ENCODE results near the gene HBP1.
A peak's percentile ranks its signal among the peaks of the same experiment; 100 is the strongest.
"Not testable (repeated sequence)": the region's sequence is repeated elsewhere in the genome, so short reads cannot be mapped to it uniquely, and the experiment has no call there.

The HBP1 gene

GRCh38 chr7:107168233-107169119, at the start of gene HBP1:
Gene HBP1 (plus strand): TSS chr7:107169003. CDS start chr7:107179894, 10,891 bp downstream.
- DNase-seq = peak; percentile 100

DNA sequence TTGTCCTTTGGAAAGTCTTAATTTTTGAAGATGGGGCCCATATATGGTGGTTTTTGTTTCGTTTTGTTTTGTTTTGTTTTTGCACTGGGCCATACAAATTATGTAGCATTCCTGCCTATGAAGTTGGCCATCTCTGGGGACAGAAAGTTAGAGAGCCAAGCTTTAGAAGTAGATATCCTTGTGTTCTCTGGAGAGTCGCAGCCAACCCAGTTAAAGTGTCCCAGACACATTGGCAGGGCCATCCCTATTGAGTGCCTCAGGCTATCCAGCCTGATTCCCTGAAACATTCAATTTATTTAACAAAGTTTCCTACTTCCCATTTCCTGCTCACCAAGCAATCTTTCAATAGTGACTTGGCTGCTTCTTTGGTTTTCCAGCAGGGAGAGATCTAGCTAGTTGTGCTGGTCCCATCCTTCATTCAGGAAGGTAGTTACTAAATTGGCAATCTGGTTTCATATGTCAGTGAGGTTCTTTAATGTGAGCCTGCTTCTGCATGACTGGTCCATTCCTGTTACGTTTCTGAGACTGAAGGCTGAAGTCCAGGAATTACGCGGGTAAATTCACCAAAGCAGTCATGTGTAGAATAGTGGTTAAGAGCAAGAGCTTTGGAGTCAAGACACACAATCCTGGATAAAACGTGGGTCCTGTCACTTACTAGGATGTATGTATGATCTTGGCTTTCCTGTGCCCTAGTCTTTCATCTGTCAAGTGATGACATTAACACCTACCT, 49.3 kb upstream of the HBP1 start:
- no peak for DNase-seq

GRCh38 chr7:107122486-107122911, 46.3 kb upstream of the HBP1 start:
- no peak for DNase-seq

- DNase-seq = no peak
These were observed 45.4 kb upstream of the HBP1 start for GRCh38 chr7:107123392-107123791.

GRCh38 chr7:107125475-107125874, 43.3 kb upstream of the HBP1 start:
- no peak for DNase-seq

DNA sequence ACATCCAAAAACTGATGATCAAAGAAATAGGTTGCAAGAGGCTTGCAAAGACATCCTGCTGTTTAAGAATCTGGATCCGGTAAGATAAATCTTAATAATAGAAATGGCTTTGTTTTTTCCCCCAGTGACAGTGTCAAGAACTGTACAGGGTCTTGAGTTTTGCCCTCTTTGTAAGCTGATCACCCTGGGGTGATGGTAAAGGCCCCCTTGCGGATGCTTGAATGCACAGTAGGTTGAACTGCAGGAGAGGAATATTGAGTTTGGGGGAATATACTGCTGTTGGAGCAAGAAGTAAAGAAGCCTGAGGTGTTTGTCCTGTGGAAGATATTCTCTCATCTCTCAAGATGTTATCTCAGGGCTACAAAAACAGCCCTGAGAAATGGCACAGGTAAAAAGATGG, 40.6 kb upstream of the HBP1 start:
- no peak for DNase-seq

DNA sequence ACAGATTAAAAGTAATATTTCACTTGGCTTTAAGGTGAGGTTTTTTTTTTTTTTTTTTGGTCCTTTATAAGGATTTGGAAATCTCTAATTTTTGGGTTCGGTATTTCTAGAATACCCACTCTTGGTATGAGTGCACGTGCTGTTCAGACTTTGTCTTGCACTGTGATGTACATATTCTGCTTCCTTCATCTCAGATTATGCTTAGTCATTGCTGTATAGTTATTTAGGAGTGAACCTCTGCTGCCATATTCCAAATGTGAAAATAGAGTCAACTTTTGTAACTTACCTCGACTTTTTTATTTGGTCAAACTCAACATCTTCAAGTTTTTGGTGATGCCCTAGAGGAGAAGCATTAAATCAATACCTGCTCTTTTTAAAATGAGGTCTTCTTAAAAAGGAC, 40.1 kb upstream of the HBP1 start:
- DNase-seq = no peak

GRCh38 chr7:107130487-107131220, 38.1 kb upstream of the HBP1 start:
- DNase-seq = no peak

- DNase-seq = no peak
These were observed 35.4 kb upstream of the HBP1 start for GRCh38 chr7:107133396-107133795.

DNA sequence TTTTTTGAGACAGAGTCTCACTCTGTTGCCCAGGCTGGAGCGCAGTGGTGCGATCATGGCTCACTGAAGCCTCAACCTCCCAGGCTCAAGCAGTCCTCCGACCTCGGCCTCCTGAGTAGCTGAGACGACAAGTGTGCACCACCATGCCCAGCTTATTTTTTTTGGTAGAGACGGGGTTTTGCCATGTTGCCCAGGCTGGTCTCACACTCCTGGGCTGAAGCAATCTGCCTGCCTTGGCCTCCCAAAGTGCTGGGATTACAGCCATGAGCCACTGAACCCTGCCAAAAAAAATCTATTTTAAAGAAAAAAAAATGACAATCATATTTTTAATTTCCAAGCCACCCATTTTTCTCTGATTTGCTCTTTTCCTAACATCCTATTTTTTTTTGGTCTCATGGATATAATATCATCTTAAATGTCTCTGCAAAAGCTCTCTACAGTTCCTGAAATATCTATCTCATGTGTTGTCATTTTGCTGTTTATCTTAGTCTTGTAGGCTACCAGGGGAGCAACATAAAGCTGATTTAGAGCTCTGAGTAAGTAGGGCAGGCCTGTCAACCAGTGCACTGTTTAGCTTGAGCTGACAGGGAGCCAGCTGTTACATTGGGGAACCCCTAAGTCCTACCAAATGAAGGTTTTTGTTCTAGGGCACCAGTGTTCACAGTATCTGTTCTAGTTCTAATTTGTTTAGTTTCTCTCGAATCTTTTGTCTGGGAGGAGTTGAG, 29.9 kb upstream of the HBP1 start:
- DNase-seq = no peak

GRCh38 chr7:107143875-107144274, 24.9 kb upstream of the HBP1 start:
- not testable (repeated sequence) for DNase-seq

DNA sequence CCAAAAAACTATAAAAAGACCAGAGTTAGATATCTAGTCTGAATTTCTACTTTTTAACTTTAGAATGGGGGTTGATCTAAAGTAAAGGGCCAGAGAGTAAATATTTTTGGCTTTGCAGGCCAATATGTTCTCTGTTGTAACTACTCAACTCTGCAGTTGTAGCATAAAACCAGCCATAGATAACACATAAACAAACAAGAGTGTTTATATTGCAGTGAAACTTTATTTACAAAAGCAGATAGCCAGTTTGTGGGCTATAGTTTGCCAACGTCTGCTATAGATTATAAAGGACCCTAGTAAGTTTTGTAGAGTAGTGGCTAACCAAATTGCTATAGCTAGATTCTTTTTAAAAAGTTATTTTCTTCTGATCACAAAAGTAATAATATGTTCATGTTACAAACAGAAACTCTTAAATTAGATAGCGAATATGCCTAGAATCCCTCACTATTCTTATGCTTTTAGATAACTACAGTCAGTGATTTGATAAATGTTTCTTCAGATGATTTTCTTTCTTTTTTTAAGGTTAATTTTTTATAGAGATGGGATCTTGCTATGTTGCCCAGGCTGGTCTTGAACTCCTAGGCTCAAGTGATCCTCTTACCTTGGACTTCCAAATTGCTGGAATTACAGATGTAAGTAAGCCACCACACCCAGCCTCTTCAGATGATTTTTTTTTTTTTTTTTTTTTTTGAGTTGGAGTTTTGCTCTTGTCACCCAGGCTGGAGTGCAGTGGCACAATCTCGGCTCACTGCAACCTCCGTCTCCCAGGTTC, 23.6 kb upstream of the HBP1 start:
- no peak for DNase-seq

DNA sequence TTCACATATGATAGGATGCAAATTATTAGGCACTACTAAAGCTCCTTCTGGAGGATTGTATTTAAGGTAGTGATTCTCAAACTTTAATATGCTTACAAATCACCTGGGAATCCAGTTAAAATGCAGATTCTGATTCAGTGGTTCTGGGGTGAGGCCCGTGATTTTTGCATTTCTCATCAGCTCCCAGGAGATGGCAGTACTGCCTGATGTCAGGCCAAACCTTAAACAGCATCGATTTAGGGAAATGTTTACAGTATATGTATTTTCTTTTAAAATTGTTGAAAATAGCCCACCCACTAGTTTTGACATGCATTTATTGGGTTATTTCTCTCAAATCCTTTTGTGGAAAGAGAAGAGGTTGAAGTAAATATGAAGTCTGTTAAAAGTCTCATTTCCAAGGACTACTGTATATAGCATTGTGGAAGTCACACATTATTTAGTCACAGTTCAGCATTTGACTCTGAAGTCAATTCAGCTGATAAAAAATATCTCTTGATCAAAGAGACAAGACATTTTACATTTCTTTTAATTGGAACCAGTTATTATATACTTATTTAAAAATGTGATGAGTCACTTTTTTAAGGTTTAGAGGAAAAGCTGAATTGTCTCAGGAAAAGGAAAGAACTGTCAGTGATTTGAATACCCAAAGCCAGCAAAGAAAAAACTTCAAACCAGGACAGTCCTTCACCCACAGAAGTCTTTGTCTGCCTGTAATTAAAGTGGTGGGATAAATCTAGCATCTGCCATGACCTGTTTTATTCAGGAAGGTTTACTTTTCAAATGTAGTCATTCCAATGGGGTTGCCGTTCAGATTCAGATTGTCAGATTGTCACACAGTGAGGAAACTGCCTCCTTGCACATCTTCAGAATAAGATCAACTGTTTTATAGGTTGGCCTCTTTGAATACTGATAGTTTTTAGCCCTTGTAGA, 21.1 kb upstream of the HBP1 start:
- DNase-seq = no peak

DNA sequence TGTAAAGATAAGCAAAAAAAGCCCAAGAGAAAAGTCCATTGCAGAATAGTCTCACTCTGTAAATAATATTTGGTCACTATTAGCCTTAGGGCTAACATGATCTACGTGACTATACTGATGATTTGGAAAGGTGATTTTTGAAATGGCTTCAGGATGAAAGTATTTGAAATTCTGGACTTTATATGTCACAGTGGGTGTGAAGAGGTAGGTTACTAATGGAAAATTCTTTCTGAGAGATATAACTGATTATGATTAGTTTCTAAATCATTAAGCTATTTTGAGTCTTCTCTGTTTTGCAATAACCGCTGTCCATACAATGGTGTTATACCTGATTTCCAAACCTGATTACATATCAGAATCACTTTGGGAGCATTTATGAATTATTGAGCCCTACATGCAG, 20.1 kb upstream of the HBP1 start:
- no peak for DNase-seq

- no peak for DNase-seq
These were observed 18.9 kb upstream of the HBP1 start for GRCh38 chr7:107149863-107150262.

DNA sequence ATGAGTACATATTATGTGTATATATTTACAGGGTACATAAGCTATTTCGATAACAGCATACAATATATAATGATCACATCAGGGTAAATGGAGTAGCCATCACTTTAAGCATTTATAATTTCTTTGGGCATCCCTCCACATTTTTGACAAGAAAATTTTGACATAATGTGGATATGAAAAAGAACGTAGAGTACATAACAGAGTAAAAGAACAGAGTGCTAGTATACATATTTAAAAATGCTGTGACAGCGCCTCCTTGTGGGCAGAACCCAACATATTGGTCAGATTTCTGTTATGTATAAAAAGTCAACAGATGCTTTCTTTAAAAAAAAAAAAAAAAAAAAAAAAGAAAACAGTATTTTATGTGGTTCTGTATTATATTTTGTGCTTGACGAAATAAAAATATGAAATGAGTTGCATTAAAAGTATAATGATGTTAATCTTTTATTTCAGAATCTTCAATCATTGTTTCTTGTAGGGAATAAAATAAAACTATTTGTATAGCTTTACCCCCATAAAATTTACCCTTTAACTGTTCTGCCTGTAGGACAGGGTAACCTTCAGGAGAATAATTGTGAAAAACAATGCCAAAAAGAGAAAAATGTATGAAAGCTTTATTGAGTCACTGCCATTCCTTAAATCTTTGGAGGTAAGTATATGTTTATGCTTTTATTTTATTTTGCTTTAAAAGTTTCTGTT, 18.3 kb upstream of the HBP1 start:
- DNase-seq = peak; percentile 23 to 64

DNA sequence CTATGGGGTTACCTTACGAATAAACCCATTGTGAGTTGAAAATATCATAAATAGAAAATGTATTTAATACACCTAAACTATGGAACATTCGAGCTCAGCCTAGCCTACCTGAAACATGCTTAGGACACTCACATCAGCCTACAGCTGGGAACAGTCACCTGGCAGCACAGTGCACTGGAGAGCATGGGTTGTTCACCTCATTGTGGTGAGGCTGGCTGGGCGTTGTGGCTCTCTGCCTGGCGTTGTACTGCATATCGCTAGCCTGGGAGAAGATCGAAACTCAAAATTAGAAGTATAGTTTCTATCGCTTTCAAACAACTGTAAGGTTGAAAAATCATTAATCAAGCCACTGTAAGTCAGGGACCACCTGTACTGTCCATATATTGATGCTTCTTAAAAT, 17.3 kb upstream of the HBP1 start:
- DNase-seq = no peak

DNA sequence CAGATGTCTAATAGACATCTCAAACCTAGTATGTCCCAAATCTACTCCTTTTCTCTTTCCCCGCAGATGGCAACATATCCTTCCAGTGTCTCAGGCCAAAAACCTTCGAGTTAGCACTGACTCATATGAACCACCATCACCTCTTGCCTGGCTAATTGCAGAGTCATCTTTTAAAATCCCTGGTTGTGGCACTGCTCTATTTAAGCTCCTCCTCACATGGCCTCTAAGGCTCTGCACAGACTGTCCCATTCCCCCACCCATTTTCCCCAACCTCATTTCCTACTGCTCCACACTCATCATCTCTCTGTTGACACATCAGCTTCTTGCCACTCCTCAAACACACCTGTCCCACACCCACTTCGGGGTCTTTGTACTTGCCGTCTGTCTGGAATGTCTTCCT, 16.8 kb upstream of the HBP1 start:
- no peak for DNase-seq

DNA sequence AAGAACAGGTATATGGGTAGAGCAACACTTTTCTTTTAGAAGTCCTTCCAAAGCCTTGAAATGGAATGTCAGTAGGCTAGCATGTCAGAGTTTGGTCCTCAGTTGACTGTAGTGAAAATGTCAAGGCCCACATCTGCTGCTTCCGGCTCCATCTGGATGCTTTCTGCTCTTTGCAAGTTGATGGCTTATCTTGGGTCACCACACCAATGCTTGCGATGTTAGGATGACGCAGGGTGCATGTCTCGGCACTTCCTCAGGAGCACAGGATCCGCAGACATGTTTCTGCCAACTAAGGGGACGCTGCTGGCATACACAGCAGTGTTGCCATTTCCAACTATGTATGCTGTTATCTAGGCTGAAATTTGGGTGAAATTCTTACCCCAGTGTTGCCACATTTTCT, 14.0 kb upstream of the HBP1 start:
- no peak for DNase-seq

- not testable (repeated sequence) for DNase-seq
These were observed 13.1 kb upstream of the HBP1 start for GRCh38 chr7:107155726-107156125.
